ENCODE results near the gene SPATS2L.

The SPATS2L gene

GRCh38 chr2:200360364-200360763, 53.9 kb downstream of the SPATS2L start:
- TF ChIP-seq EZH2phosphoT487 (IDR thresholded peaks at IDR 0.05; ENCODE audit: borderline replicate concordance, low read length) (no peak), CTCF (IDR thresholded peaks at IDR 0.05; ENCODE audit: low read depth, low read length, poor library complexity, severe bottlenecking) (no peak)
- H3K9me2 ChIP-seq (replicated peaks; ENCODE audit: control insufficient read depth, low read length): no peaks in the 10 kb centered on the region
- no peak overlapping the region for H3K27ac ChIP-seq (ENCODE audit: low read depth, low read length)
- peaks cover 4% of the 10 kb centered on the region; the same call in 1 of the 2 replicates for H3K27me3 ChIP-seq (ENCODE audit: control insufficient read depth, low read length)
- no peaks in the 10 kb centered on the region for H3K79me2 ChIP-seq (ENCODE audit: control insufficient read depth, low read length)
- no peaks in the 10 kb centered on the region for H3K36me3 ChIP-seq (ENCODE audit: control insufficient read depth, low read length)
- H4K20me1 ChIP-seq (ENCODE audit: control insufficient read depth, insufficient read depth, low read depth, low read length): no peaks in the 10 kb centered on the region
- no peaks in the 10 kb centered on the region for H3F3A ChIP-seq (ENCODE audit: control insufficient read depth, insufficient read depth)
- no peak overlapping the region for H3K4me2 ChIP-seq (ENCODE audit: low read length)
- H3K4me3 ChIP-seq (ENCODE audit: low read length): no peak overlapping the region
- H3K9me3 ChIP-seq (ENCODE audit: control insufficient read depth, insufficient read depth, low read length): no peaks in the 10 kb centered on the region
- H3K4me1 ChIP-seq (ENCODE audit: control insufficient read depth, low read length): no peaks in the 10 kb centered on the region

DNA sequence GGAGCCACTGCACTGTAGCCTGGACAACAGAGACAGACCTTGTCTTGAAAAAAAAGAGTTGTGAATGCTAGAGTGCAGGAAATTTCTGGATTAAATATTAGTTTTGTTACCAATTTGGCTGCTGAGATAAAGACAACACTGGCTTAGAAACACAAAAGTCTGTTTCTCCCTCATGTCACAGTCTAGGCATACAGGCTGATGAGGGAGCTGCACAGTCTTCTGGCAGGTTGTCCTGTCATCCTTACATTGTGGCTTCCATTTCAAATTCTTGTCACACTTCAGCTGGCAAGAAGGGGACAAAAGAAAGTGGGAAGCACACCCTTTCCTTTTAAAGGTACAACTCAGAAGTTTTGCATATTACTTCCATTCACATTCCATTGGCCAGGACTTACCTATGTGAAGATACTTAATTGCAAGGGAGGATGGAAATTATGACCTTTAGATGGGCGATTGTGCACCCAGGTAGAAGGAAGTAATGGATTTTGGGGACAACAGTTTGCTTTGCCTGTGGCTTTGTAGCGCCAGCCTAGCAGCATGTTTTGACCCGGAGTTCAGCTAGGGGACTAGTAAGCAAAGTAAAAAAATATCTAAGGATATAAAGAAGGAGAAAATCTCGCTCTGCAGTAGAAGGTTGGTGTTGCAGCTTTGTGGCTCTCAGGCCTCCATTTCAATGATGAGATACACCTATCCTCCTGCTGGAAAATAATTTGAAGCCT, 55.9 kb downstream of the SPATS2L start:
- H4K20me1 ChIP-seq (ENCODE audit: control insufficient read depth, insufficient read depth, low read depth, low read length): no peaks in the 10 kb centered on the region
- H3K27ac ChIP-seq (ENCODE audit: low read depth, low read length): no peak overlapping the region
- peaks cover 4% of the 10 kb centered on the region; the same call in 1 of the 2 replicates for H3K27me3 ChIP-seq (ENCODE audit: control insufficient read depth, low read length)
- H3K4me3 ChIP-seq (ENCODE audit: low read length): no peak overlapping the region
- no peaks in the 10 kb centered on the region for H3K9me2 ChIP-seq (replicated peaks; ENCODE audit: control insufficient read depth, low read length)
- H3K4me2 ChIP-seq (ENCODE audit: low read length): no peak overlapping the region
- H3K9me3 ChIP-seq (ENCODE audit: control insufficient read depth, insufficient read depth, low read length): no peaks in the 10 kb centered on the region
- H3K79me2 ChIP-seq (ENCODE audit: control insufficient read depth, low read length): no peaks in the 10 kb centered on the region
- no peak for TF ChIP-seq CTCF (IDR thresholded peaks at IDR 0.05; ENCODE audit: low read depth, low read length, poor library complexity, severe bottlenecking)
- TF ChIP-seq EZH2phosphoT487 (IDR thresholded peaks at IDR 0.05; ENCODE audit: borderline replicate concordance, low read length): no peak
- no peaks in the 10 kb centered on the region for H3K36me3 ChIP-seq (ENCODE audit: control insufficient read depth, low read length)
- no peaks in the 10 kb centered on the region for H3F3A ChIP-seq (ENCODE audit: control insufficient read depth, insufficient read depth)
- no peaks in the 10 kb centered on the region for H3K4me1 ChIP-seq (ENCODE audit: control insufficient read depth, low read length)

GRCh38 chr2:200363279-200363678, 56.8 kb downstream of the SPATS2L start:
- Histone ChIP-seq H3K9me3 (ENCODE audit: control insufficient read depth, insufficient read depth, low read length) (no peaks in the 10 kb centered on the region), H3K4me1 (ENCODE audit: control insufficient read depth, low read length) (no peaks in the 10 kb centered on the region), H3K9me2 (replicated peaks; ENCODE audit: control insufficient read depth, low read length) (no peaks in the 10 kb centered on the region), H3K4me2 (ENCODE audit: low read length) (no peak overlapping the region), H3K27ac (ENCODE audit: low read depth, low read length) (no peak overlapping the region), H3K79me2 (ENCODE audit: control insufficient read depth, low read length) (no peaks in the 10 kb centered on the region), H4K20me1 (ENCODE audit: control insufficient read depth, insufficient read depth, low read depth, low read length) (no peaks in the 10 kb centered on the region), H3K27me3 (ENCODE audit: control insufficient read depth, low read length) (no peaks in the 10 kb centered on the region; the same call in 1 of the 2 replicates), H3K36me3 (ENCODE audit: control insufficient read depth, low read length) (no peaks in the 10 kb centered on the region), H3K4me3 (ENCODE audit: low read length) (no peak overlapping the region), H3F3A (ENCODE audit: control insufficient read depth, insufficient read depth) (no peaks in the 10 kb centered on the region)
- TF ChIP-seq CTCF (IDR thresholded peaks at IDR 0.05; ENCODE audit: low read depth, low read length, poor library complexity, severe bottlenecking) (no peak), EZH2phosphoT487 (IDR thresholded peaks at IDR 0.05; ENCODE audit: borderline replicate concordance, low read length) (no peak)
